Activated CD4-positive, CD25-positive, alpha-beta regulatory T cell treated with anti-CD3 and anti-CD28 coated beads, Interleukin-2, amount 50 U/mL, for 72 hours (primary cell): Measurements from ENCODE around the gene COPB1.
"Not testable (repeated sequence)": the region's sequence is repeated elsewhere in the genome, so short reads cannot be mapped to it uniquely, and the experiment has no call there.

Experiments used
- DNase-seq: peaks from one replicate; pipeline ENCODE4 v3.0.0; 2021

Gene COPB1, protein sequence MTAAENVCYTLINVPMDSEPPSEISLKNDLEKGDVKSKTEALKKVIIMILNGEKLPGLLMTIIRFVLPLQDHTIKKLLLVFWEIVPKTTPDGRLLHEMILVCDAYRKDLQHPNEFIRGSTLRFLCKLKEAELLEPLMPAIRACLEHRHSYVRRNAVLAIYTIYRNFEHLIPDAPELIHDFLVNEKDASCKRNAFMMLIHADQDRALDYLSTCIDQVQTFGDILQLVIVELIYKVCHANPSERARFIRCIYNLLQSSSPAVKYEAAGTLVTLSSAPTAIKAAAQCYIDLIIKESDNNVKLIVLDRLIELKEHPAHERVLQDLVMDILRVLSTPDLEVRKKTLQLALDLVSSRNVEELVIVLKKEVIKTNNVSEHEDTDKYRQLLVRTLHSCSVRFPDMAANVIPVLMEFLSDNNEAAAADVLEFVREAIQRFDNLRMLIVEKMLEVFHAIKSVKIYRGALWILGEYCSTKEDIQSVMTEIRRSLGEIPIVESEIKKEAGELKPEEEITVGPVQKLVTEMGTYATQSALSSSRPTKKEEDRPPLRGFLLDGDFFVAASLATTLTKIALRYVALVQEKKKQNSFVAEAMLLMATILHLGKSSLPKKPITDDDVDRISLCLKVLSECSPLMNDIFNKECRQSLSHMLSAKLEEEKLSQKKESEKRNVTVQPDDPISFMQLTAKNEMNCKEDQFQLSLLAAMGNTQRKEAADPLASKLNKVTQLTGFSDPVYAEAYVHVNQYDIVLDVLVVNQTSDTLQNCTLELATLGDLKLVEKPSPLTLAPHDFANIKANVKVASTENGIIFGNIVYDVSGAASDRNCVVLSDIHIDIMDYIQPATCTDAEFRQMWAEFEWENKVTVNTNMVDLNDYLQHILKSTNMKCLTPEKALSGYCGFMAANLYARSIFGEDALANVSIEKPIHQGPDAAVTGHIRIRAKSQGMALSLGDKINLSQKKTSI

DNA sequence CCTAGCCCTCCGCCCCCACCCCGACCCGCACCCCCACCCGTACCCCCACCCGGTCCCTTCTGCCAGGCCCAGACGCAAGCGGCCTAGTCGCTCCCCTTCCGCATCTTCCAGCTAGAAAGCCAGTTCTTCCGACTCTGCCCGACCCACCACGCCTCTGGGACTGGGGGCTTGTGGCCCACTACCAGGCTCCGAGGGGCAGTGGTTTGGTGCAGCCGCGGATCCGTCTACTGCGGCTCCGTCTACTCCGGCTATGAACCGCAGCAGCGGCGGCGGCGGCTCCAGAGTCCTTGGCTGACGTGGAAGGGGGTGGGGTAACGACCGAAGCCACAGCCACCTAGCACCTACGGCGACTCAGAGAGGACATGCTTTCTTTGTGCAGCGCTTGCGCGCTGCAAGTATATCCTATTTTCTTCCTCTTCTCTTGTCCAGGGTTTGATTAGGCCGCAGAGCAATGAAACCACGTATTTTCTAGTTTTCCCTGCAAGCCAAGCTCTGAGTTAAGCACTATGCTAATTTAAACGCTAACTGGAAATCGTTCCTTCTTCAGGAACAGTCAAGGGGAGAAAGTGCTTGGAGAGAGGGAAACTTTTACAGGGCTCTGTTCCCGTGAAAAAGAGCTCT, at the start of gene COPB1:
Gene COPB1 (minus strand): TSS at position 252 of the 621 bp plus-strand sequence. CDS start 883 bp downstream, outside the sequence.
- DNase-seq: peak; percentile 88

DNA sequence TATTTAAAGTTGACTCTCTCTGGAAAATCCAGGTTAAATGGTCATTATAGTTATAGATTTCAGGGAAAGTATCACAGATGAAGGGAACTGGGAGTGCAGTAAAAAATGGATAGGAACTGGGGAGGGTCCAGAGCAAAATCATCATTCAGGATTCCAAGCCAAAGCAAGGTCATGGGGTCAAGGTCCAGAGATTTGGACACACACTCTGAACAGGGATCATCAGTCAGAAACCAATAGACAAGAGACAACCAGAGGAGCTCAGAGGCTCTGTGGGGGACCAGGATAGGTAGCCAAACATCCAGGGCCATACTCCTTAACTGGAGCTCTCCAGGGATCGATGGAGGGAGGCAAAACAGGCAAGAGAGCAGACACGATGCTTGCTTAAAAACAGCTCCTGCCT, 47.8 kb upstream of the COPB1 start:
- no peak for DNase-seq

DNA sequence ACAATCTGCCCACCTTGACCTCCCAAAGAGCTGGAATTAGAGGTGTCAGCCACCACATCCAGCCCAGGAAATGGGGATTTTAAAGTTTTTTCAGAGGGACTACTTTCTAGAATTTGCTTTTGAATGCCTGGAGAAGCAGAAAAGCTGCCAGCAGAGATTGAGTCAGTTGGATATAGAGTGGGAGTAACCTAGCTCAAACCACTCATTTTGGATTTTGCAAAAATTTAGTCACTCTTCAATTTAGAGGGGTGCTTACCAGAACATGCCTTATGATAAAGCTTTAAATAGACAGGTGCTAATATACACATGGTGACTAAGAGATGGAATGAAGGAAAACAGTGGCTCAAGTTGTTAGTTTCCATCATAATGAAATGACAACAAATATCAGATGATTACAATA, 47.1 kb upstream of the COPB1 start:
- no peak for DNase-seq

DNA sequence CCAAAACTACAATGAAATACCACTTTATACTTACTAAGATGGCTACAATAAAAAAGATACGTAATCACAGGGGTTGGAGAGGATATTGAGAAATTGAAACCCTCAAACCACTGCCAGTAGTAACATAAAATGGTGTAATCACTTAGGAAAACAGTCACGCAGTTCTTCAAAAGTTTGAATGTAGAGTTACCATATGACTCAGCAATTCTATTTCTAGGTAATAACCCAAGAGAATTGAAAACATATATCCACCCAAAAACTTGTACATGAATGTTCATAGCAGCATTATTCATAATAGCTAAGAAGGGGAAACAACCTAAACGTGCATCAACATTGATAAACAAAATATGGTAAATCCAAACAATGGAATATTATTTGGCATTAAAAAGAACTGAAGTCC, 45.0 kb upstream of the COPB1 start:
- DNase-seq: no peak

DNA sequence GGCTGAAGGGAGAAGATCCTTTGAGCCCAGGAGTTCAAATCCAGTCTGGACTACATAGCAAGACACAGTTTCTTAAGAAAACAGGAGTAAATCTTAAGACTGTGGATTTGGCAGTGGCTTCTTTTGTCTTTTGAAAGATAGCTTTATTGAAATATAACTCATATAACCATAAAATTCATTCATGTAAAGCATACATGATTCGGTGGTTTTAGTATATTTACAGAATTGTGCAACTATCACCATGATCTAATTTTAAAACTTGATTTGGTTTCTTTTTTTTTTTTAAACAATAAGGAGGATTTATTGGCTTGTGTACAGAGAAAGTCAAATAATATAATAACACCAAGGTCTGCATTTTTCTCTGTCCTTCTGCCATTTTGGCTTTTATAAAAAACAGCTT, 43.6 kb upstream of the COPB1 start:
- DNase-seq: no peak

DNA sequence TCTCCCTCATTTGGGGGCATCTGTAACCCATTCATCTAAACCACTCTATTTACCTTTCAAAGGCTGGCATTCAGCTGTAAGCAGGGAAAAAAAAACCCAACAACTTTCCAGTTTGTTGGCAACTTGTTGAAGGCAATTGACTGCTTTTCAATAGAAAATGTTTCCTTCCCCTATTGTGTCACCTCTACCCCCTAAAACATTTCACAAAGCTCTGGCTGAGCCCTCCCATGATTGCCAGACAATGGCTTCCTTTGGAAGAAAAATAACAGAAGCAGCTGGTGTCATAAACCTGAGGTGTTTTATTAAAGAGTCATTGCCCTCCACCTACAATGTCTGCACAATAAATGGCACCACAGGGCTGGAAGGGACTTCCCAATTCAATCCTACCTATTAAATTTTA, 42.7 kb upstream of the COPB1 start:
- DNase-seq: no peak

DNA sequence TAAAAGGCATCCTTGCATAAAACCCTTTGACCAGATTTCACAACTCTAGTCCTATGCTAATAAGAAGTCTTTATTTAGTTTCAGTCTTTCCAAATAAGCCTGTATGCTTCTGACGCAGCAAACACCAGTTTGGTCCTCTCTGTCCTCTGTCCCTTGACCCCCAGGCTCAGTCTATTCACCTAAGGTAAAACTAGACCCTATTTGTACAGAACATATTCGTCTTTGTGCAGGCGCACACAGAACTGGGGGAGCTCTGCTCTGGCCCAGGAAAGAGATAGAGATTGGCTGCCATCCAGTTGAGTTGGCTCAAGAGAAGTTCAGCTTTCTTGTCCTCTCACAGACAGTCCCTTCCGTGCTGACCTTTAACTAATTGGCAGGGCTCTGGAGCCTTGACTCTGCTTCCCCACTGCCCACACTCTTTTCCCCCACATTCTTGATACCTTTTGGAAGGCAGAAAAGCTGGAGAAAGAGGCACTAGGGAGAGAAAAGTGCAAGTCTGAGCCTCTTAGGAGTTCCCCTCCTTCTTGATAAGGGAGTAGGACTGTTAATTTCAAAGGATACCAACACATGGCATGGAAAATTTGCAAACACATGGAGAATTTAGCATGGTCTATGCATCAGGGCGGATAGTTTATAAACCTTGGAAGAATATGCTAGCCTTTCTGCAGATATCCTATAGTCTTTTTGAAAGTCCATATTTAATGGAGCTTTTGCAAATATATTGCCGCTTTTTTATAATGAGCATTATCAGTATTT, 41.8 kb upstream of the COPB1 start:
- no peak for DNase-seq

DNA sequence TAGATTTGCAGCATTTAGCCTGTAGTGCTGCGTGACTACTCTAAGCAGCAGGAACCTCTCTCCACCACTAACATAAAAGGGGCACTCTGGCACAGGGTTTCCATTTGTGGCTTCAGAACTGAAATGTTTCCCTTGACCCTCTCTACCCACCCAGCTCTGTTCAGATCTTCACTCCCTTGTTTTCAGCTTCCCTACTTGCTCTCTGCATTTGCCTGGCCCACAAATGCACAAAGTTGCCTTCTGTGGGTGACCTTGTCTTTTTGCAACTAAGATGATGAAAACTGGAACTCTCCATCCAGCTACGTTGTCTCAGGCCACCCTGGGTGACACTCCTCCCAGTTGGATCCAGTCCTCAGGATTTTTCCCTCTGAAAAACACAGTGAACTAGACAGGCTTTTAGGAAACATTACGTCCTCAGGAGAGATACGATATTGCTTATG, 40.4 kb upstream of the COPB1 start:
- no peak for DNase-seq

DNA sequence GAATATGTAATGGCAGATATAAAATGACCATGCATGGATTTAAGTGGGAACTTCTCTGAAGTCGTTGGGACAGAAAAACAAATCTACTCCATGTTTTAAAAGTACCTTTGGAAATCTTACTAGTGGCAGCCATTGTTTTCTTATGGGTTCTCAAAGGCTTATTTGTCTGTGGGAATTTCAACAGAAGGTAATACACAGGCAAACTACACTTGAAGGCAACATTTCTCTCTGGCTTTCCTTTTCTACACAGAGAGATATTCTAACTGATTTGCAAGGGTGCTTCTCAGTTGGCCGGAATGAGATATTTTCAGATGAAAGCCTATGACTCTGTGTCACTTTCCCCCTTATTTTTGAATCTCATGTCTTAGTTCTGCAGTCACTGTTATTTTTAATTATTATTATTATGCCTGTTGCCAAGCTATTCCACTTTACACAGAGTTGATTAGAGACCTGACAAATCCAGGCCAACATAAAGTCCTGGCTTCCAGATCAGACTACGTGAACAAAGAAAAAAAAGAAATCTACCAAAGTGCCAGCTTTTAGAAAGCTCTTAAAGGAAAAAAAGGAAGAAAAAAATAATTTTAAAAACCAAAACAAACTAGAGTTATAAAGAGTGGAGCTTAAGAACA, 39.4 kb upstream of the COPB1 start:
- no peak for DNase-seq

DNA sequence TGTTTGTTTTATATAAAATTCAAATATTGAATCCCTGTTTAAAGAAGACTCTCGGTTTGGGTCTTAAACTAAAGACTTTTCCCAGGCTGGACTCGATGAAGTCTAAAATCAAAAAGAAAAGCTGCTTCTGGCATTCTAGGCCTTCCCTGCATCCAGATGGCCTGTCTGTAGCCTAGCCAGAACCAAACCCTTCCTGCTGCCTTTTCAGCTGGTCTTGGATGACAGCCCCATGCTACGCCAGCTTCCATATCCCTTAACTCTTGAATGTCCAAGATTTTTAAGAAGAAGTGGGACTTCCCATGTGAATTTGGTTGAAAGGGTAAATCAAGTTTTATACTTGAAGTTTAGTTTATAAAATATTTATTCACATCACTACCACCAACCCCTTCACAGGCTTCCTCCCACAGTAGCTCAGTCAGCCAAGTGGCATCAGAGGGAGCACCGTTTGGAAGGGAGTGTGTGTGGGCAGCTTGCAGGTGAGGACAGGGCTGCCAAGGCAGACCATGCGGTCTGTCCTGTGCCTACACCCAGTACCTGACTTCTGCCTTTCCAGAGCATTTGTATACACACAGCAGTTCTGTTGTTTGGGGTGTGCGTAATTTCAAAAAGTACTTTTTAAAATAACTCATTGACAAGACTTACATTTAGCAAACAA, 38.8 kb upstream of the COPB1 start:
- DNase-seq: no peak

DNA sequence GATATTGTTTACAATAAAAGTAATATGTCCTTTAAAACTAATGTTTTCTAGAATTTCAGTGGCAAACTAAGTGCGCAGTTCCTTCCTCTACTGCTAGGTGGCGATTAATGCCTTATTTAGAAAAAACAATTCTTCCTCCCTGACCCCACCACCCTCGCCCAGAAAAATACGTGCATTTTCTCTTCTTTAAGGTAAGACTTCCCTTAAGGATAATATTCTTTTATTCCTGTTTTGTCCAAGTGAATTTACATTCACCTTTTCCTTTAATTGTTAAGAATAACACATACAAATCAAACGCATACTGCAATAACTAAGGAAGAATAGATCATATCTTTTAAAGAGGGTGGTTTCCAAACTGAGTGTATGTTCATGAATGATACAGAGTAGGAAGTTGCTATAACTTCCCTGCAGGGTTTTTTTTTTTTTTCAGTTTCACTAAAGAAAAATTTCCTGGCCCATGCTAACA, 37.6 kb upstream of the COPB1 start:
- no peak for DNase-seq

DNA sequence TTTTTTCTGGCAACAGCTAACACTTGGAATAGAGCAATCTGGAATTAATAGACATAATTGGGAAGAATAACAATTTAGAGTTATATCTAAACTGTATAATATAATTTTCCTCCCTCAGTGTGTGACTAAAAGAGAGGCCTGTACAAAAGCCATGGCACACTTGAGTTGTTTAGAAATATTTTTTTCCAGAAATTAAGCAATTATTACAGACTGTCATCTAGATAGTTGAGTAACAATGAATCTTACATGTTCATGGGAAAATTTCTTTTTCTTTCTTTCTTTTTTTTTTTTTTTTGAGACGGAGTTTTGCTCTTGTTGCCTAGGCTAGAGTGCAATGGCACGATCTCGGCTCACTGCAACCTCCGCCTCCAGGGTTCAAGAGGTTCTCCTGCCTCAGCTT, 35.6 kb upstream of the COPB1 start:
- not testable (repeated sequence) for DNase-seq

DNA sequence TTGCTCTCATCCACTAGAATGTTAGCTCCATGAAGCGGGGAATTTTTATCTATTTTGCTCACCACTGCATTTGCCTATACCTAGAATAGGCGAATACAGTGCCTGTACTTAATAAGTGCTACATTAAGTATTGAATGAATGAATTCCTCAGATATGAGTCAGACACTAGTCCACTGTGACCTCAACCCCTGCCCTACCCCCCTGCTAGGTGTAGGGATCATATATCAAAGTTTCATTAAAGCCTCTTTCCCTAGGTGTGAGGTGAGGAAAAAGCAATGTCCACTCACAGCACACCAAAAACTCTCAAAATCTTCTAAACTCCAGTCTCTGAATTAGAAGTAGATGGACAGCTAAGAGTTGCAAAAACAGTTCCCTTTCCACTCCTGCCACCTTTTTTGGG, 30.3 kb upstream of the COPB1 start:
- DNase-seq: no peak

DNA sequence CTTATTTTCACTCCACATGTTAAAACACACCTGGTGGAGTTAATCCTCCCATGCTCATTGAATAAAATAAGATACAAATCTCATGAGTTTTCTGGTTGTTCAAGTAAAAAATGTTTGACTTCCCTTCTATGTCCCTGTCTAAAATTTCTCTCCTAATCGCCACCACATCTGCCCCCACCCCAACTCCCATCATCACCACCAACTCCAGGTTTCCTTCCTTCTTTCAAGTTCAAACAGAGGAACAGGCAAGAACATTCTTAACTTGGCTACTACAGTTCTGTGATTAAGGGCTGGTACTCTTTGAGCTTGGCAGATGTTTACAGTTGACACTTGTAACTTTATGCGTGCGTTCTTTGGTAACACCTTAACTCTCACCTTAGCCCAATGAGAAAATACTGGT, 29.7 kb upstream of the COPB1 start:
- no peak for DNase-seq

DNA sequence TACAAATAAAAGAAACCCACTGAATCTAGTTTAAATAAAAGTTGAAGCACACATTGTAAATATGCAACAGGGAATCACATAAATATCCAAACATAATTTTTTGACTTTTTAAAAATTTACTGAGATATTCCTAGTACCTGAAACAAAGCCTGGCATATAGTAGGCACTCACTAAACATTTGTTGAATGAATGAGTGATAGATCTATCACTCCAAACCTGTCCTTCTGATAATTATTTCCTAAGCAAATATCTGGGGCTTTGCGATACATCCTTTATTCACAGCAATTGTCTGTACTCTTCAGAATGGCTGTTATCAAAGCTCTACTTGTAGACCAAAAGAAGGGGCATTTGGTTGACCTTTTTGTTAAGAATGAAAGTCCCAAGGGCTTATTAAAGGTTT, 23.2 kb upstream of the COPB1 start:
- no peak for DNase-seq

DNA sequence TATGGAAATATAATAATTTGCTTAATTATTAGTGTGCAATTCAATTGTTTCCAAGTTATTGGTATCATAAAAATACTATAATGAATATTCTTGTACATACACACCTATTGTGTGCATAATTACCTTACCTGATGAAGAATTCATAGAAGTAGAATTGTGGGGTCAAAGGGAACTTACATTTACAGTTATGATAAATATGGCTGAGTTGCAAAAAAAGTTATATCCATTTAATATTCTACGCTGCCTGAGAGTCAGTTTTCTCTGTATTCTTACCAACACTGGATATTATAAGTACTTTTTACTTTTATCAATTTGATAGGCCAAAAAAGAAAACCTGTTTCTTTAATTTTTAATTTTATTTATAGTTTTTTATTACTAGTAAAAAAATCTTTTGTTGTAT, 22.6 kb upstream of the COPB1 start:
- DNase-seq: no peak

DNA sequence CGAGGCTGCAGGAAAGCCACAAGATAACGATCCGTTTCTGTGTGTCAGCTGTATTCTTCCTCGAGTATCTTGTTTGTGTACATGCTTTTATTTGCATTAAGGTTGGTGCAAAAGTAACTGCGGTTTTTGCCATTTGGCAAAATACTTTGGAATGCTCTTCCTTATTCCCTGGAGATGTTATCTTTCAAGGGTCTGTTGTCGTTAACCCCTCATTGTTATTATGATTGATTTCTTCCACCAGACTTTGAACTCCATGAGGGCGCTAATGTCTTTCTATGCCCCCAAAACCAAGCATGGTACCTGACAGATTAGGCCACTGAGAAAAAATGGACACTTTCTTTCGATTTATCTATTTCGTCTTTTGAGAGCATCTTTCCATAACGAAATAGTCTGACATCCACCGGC, 21.1 kb upstream of the COPB1 start:
- no peak for DNase-seq

DNA sequence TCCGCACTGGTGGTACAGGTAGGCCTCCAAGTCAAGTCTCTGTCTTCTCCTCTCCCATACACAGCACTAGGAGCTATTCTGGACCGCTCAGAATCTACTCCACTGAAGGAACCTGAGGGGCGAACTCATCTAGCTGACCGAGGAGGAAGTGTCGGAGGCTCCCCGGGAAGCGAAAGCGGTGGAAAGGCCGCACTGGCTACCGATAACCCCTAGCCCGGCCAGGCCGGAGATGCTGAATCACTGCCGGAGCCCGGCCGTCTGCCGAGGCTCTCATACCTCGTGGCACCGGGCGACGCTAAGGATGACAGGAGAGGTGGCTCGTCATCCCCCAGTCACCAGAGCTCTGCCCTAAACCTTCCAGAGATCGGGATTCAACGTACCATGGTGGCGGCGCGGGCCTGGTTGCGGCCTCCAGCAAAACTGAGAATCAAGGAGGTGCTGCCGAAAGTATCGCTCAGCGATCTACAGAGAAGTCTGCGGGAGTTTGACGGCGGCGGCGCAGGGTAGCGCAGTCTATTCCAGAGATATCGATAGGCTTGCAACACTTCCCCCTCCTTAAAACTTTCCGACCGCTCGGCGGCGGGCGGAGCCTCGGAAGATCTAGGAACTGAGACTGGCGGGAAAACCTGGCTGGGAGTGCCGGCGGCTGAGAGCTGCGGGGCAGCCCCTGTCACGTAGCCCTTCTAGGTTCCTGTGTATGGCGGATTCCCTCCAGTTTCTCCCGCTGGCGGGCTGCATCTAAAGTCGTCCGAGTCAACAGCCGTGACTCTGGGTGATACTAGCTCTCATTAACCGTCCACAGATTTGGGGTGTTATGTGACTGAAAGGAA, 20.5 kb upstream of the COPB1 start, which contains the start of gene PSMA1:
Gene PSMA1 (minus strand): TSS at position 470 of the 830 bp plus-strand sequence. CDS start 87 bp downstream, at position 383.
- peak; percentile 86 for DNase-seq

DNA sequence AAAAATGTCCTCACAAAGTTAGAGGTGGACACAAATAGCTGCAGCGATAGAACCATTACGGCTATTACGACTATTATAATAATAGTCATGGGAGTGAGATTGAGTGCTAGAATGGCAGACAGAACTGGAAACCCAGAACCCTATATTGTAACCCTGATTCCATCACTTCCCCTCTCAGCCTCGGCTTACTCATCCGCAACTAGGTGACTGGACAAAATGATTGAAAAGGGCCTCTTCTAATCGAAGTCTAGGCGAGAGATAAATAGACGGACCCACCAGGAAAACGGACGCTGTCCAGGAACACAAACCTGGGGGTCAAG, 19.9 kb upstream of the COPB1 start:
- no peak for DNase-seq

DNA sequence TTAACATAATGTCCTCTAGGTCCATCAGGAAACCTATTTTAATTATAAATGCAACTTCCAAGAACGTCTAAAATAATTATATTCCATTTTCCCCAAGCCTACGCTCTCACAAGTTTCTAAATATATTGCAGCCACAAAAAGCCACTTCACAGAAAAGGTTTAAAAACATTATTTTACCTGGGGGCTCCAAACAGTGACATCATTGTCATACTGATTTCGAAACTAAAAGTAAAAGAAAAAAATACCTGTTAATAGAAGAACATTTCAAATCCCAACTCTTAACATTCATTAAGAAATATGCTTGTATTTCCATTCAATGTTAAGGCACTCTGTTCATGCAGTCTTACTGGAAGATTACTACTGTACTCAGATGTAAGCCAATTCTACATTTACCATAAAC, 19.2 kb upstream of the COPB1 start:
- no peak for DNase-seq

DNA sequence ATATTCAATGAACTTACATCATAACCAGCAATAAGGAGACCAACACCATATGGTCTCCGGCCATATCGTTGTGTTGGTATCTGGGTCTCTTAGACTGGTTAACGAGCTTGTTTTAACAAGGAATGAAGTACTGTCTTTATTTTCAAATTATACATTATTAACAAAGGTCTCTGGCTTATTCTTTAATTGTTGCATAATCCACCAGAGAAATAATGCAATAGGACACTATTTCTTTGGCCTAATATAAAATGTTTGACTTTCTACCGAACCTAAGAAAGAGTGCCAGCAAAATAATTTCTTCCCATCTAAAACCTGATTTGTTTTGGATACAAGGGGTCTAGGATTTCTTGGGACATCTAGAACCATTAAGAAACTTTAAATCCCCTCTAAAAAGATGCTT, 14.2 kb upstream of the COPB1 start:
- no peak for DNase-seq
